HG03575 (cell line): ENCODE results near the gene FCAR.
"Not testable (repeated sequence)": the region's sequence is repeated elsewhere in the genome, so short reads cannot be mapped to it uniquely, and the experiment has no call there.

Source experiments
- ATAC-seq: cut with Tn5 transposase; IDR thresholded peaks from one replicate; pipeline ENCODE4 v1.9.1; 2021; ENCODE audit not compliant: unreplicated experiment, insufficient number of reproducible peaks, low FRiP score; ENCODE audit errors: extremely low read depth

The FCAR gene

DNA sequence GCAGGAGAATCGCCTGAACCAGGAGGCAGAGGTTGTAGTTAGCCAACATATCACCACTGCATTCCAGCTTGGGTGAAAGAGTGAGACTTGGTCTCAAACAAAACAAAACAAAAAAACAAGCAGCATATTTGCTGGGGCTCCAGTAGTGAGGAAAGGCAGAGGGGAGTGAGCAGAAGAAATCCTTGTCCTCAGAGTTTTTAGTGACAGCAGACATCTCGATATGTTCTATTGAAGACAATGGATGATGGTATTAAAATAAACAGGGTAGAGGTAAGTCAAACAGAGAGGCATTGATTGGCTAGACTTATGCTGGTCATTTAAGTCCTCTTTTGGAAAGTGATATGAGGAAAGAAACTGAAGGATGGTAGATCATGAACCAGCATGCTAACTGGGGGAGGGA lies 54.3 kb downstream of the FCAR start:
- ATAC-seq, result no peak

DNA sequence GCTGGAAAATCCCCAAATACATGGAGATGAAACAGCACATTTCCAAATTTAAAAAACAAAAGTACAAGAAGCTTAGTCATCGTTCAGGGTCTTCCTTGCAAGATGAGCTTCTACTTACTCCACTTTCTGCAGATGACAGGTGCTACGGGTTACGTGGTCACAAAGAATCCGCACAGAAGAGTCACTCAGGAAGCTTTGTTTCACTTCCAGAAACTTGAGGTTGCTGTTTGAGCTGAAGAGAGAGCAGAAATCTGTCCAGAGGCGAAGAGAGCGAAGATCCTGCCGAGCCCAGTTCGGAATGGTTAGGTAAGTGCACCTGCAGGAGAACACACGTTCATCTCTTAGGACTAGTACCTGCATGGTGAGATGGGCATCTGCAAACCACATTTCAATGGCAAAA lies 63.9 kb downstream of the FCAR start:
- ATAC-seq, result no peak

DNA sequence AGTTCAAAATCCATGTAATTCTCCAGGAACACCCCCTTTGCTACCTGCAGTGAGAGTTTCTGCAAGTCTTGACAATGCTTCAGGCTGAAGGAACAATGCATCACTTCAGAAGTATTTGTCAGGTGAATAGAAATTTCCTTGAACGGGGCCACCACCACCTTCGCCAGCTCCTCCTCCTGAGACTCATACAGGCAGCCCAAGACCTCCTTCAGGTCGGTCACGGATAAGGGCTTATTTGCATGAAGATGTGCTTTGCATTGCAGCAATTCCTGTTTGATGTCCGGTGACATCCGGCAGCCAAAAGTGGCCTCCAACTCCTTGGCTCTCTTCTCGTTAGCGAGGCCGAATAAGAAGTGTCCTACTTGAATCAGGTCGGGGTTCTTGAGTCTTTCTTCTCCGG lies 64.9 kb downstream of the FCAR start:
- ATAC-seq, result no peak

DNA sequence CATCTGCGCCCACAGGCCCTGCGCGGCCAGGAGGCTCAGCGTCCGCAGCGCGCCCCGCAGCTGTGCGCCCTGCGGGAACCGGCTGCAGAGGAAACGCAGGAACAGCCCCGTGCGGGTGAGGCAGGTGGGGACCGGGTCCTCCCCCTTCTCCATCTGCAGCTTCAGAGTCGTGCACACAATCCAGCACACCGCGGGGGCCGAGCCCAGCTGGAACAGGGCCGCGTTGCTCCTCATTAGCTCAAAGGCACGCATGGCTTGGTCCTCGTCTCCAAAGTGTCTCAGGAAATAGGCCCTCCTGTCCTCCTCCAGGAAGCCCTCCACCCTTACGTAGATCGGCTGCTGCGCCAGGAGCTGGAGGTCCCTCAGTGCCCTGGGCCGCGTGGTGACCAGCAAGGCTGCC lies 65.5 kb downstream of the FCAR start:
- ATAC-seq, result not testable (repeated sequence)
